HCT116 (cell line): ENCODE measurements around the gene MRPL49. TPM values are rescaled to one million over a fixed set of nuclear protein-coding genes. Genes with fewer than 3 reads are reported as not detected.

Experiments used
- ATAC-seq: fragments of 200-7000 bp; cut with Tn5 transposase; 2 replicates; pipeline ENCODE4 v1.9.1; 2020; ENCODE audit warnings: mild to moderate bottlenecking, moderate library complexity
- BruUV-seq: library from RNA; stranded (reverse); fragments of 400-500 nt; replicated peaks from 2 replicates; lab custom pipeline; 2021; lab: Mats Ljungman, UMichigan
- CTCF ChIA-PET: fragments of 300-600 bp; sonication (Branson Sonifier 250); formaldehyde crosslinking; loops from one replicate; lab custom pipeline; 2021; ENCODE audit warnings: antibody characterized with exemption; lab: Charles Lee
- POLR2A ChIA-PET: fragments of 300-600, 350-600 bp; sonication (Branson Sonifier 250); formaldehyde crosslinking; loops from one replicate; lab custom pipeline; 2021; ENCODE audit warnings: antibody characterized with exemption; lab: Charles Lee
- RAD21 ChIA-PET, 2 experiments: fragments of 300-600 bp; sonication (Branson Sonifier 250); formaldehyde crosslinking; loops; one replicate each; lab custom pipeline; 2023; ENCODE audit warnings: low total read pairs in 2 of 2; ENCODE audit not compliant: uncharacterized antibody in 2 of 2, unreplicated experiment in 2 of 2, low non-redundant PET in 1 of 2; lab: Charles Lee
- DNase-seq: peaks from one replicate; pipeline ENCODE4 v3.0.0-alpha.2; 2010; ENCODE audit warnings: low read depth, low spot score
- H2AFZ ChIP-seq: fragments of 200-600 bp; shearing (Covaris generic), sonication (generic); 2 replicates; pipeline ENCODE4 v1.6.1; 2017; ENCODE audit warnings: low read depth, mixed run types, mixed read lengths, antibody characterized with exemption, low read length; ENCODE audit not compliant: poor library complexity, severe bottlenecking
- H3K27ac ChIP-seq: 2 replicates; pipeline ENCODE4 v1.5.1; 2012; ENCODE audit warnings: low read depth, low read length
- H3K27me3 ChIP-seq: fragments of 200-600 bp; sonication (generic); 2 replicates; pipeline ENCODE4 v1.6.1; 2016; ENCODE audit warnings: mixed run types, low read length, mixed read lengths; ENCODE audit not compliant: insufficient read depth
- H3K36me3 ChIP-seq, 2 experiments: fragments of 200-500 bp in 1 of 2; fragments of 200-600 bp in 1 of 2; sonication (Bioruptor generic) in 1 of 2; sonication (generic) in 1 of 2; 2 replicates each; pipeline versions ENCODE4 v1.5.1 to v1.6.1; 2014 to 2016; ENCODE audit warnings: low read length in 2 of 2, inconsistent platforms in 1 of 2, mixed read lengths in 1 of 2, mixed run types in 1 of 2; ENCODE audit not compliant: insufficient read depth in 2 of 2, control insufficient read depth in 1 of 2
- H3K4me1 ChIP-seq, 2 experiments: fragments of 200-600 bp in 1 of 2; sonication (generic) in 1 of 2; 2 replicates each; pipeline versions ENCODE4 v1.5.1 to v1.6.1; 2012 to 2017; ENCODE audit warnings: low read length in 2 of 2, inconsistent platforms in 1 of 2, mild to moderate bottlenecking in 1 of 2, mixed read lengths in 1 of 2, mixed run types in 1 of 2, moderate library complexity in 1 of 2; ENCODE audit not compliant: insufficient read depth in 2 of 2, control insufficient read depth in 1 of 2
- H3K4me2 ChIP-seq: fragments of 200-600 bp; sonication (generic); 2 replicates; pipeline ENCODE4 v1.6.1; 2017; ENCODE audit warnings: mixed run types, low read length, mixed read lengths
- H3K4me3 ChIP-seq, 2 experiments: fragments of 200-600 bp in 1 of 2; sonication (generic) in 1 of 2; replicated peaks in 1 of 2; 2 replicates each; pipeline ENCODE4 v1.5.1; 2011 to 2016; ENCODE audit warnings: low read length in 2 of 2, control low read depth in 1 of 2, low read depth in 1 of 2, mild to moderate bottlenecking in 1 of 2, mixed read lengths in 1 of 2, mixed run types in 1 of 2
- H3K79me2 ChIP-seq: fragments of 200-600 bp; sonication (generic); 2 replicates; pipeline ENCODE4 v1.6.1; 2017; ENCODE audit warnings: mild to moderate bottlenecking, mixed run types, low read length, moderate library complexity, mixed read lengths; ENCODE audit not compliant: insufficient read depth
- H3K9ac ChIP-seq: fragments of 200-600 bp; sonication (generic); 2 replicates; pipeline ENCODE4 v1.6.1; 2016; ENCODE audit warnings: low read length, mixed read lengths
- H3K9me2 ChIP-seq: fragments of 200-600 bp; sonication (generic), shearing (Covaris generic); 2 replicates; pipeline ENCODE4 v1.6.1; 2017; ENCODE audit warnings: mixed run types, mild to moderate bottlenecking, moderate library complexity; ENCODE audit not compliant: insufficient read depth
- H3K9me3 ChIP-seq, 2 experiments: fragments of 200-500 bp in 1 of 2; fragments of 200-600 bp in 1 of 2; sonication (Bioruptor generic) in 1 of 2; sonication (generic) in 1 of 2; 2 replicates each; pipeline ENCODE4 v1.6.1; 2014 to 2017; ENCODE audit warnings: low read length in 2 of 2, mixed read lengths in 2 of 2, inconsistent platforms in 1 of 2, low read depth in 1 of 2, mild to moderate bottlenecking in 1 of 2, mixed run types in 1 of 2, moderate library complexity in 1 of 2; ENCODE audit not compliant: control insufficient read depth in 1 of 2, insufficient read depth in 1 of 2
- H4K20me1 ChIP-seq: fragments of 200-600 bp; sonication (generic), shearing (Covaris generic); 2 replicates; pipeline ENCODE4 v1.6.1; 2017; ENCODE audit warnings: mixed run types, mild to moderate bottlenecking, moderate library complexity; ENCODE audit not compliant: insufficient read depth
- FOSL1 ChIP-seq: IDR thresholded peaks from 2 replicates; pipeline ENCODE4 v1.6.1; 2012; ENCODE audit warnings: low read depth
- POLR2AphosphoS5 ChIP-seq: IDR thresholded peaks from 2 replicates; pipeline ENCODE4 v1.6.1; 2011; ENCODE audit warnings: mild to moderate bottlenecking, low read depth, low read length, moderate library complexity
- ZBTB33 ChIP-seq: IDR thresholded peaks from 2 replicates; pipeline ENCODE4 v1.6.1; 2011; ENCODE audit warnings: mild to moderate bottlenecking, low read length, moderate library complexity; ENCODE audit not compliant: insufficient replicate concordance; ENCODE audit errors: extremely low read depth
- ZFX ChIP-seq: fragments of 450-650 bp; IDR thresholded peaks from 2 replicates; pipeline ENCODE4 v1.6.1; 2017
- intact Hi-C: fragments of 100-400 bp; cut with micrococcal nuclease; formaldehyde crosslinking; loops from 2 replicates; pipeline ENCODE4 v1.10.0; 2022
- total RNA-seq: library from RNA; stranded (reverse); gene quantifications from one replicate; pipeline ENCODE4 v1.2.1, GENCODE V29; 2021; ENCODE audit not compliant: unreplicated experiment

MRPL49 gene
- total RNA-seq, 1 experiment from 2014 or later = 77.5 TPM

- no peak overlapping the region for H3K4me3 ChIP-seq
- RAD21 ChIA-PET = no interaction called here
- POLR2A ChIA-PET = no interaction called here
- DNase-seq (no peak), ATAC-seq (peak; percentile 9; the same call in 1 of the 2 replicates)
- CTCF ChIA-PET = interaction anchor here (1.3 kb wide), 1 partner anchor 52 kb away, joined by 3 read pairs; no protein-coding TSS in a partner anchor
- no TSS peak for BruUV-seq
- no peaks in the 10 kb centered on the region for H3K9me2 ChIP-seq
- H3K9ac ChIP-seq = no peak overlapping the region
- TF ChIP-seq ZFX = no peak
- no peak for TF ChIP-seq FOSL1
- TF ChIP-seq POLR2AphosphoS5 = peak; percentile 7
- TF ChIP-seq ZBTB33 = no peak
- no peaks in the 10 kb centered on the region for H3K9me3 ChIP-seq
- 0 out of 2 replicates have a peak overlapping the region, but pooled peaks have one; percentile 7 for H3K27ac ChIP-seq
- peaks cover 41% of the 10 kb centered on the region for H3K79me2 ChIP-seq
- H2AFZ ChIP-seq = no peak overlapping the region
- intact Hi-C loops = no loop called here
- no peaks in the 10 kb centered on the region for H3K27me3 ChIP-seq
- H4K20me1 ChIP-seq = no peaks in the 10 kb centered on the region
- H3K4me2 ChIP-seq = no peak overlapping the region
- H3K4me1 ChIP-seq = peaks cover 3 to 11% of the 10 kb centered on the region in 2 experiments; a peak in 3 of 4 replicates
- H3K36me3 ChIP-seq = peaks cover 34 to 68% of the 10 kb centered on the region in 2 experiments
Measured at GRCh38 chr11:65127473-65128181, 5.5 kb downstream of the MRPL49 start.
